ENCODE results near the gene GON4L. TPM values are rescaled to one million over a fixed set of nuclear protein-coding genes. Genes with fewer than 3 reads are reported as not detected.
"Not testable (repeated sequence)": the region's sequence is repeated elsewhere in the genome, so short reads cannot be mapped to it uniquely, and the experiment has no call there.

GON4L gene
- total RNA-seq, 2 experiments from 2014 or later = 71.0 to 91.9 TPM

DNA sequence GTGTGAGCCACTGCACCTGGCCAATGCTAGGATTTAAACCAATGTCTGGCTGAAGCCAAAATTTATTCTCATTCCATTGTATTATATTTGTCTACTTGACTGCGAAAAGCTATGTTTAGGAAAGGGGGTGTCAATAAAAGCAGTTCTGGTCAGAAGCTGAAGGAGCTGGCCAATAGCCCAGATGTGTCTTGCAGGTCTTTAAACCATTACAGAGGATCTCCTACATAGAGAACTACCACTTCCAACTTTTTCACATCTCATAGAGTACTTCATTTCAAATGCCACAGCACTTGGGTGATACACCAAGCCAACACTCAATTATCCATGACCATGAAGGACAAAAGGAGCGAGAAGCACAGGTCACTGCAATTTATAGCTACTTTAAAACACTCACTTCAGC, 4.9 kb upstream of the GON4L start:
- Mint-ChIP-seq H3K4me1 (peaks cover 40% of the 10 kb centered on the region), H3K4me3 (no peak overlapping the region), H3K36me3 (peaks cover 7% of the 10 kb centered on the region), H3K9me3 (ENCODE audit: low read depth) (no peaks in the 10 kb centered on the region), H3K27ac (no peak overlapping the region), H3K27me3 (no peaks in the 10 kb centered on the region)
- ATAC-seq = no peak
- CTCF ChIA-PET = interaction anchor here (1.2 to 1.3 kb wide), 2 partner anchors 41 to 128 kb away, joined by 3 to 4 read pairs; no protein-coding TSS in a partner anchor
- DNase-seq = no peak

DNA sequence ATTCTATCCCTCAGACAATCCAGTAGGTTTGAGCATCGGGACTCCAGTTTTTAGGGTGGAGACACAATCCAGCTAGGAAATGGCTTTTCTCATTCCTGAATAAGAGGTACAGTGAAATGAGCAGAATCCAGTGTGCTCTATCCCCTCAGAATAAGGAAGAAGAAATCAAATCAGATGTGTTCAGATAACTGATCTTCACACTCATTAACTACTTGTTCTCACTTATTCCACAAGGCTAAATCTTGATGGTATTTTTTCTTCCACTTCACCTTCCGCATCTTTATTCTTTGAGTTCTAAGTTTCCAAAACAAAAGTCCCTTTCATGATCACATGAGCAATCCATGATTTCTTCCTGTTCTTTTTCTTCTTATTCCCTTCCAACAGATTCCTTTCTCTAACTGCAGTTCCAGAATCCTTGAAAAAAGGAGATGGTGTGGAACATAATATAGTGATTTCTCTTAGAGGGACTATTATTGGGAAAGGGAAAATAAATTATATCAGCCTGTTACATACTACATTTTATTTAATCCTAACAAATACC, 4.0 kb upstream of the GON4L start:
- Mint-ChIP-seq H3K4me1 (peaks cover 45% of the 10 kb centered on the region), H3K36me3 (peaks cover 8% of the 10 kb centered on the region), H3K4me3 (peak overlapping the region; percentile 96), H3K9me3 (ENCODE audit: low read depth) (no peaks in the 10 kb centered on the region), H3K27ac (peak overlapping the region; percentile 92), H3K27me3 (no peaks in the 10 kb centered on the region)
- CTCF ChIA-PET = interaction anchor here (1.2 to 1.9 kb wide), 3 partner anchors 42 to 129 kb away, joined by 3 to 5 read pairs (median 4); no protein-coding TSS in a partner anchor
- DNase-seq (no peak), ATAC-seq (no peak)

DNA sequence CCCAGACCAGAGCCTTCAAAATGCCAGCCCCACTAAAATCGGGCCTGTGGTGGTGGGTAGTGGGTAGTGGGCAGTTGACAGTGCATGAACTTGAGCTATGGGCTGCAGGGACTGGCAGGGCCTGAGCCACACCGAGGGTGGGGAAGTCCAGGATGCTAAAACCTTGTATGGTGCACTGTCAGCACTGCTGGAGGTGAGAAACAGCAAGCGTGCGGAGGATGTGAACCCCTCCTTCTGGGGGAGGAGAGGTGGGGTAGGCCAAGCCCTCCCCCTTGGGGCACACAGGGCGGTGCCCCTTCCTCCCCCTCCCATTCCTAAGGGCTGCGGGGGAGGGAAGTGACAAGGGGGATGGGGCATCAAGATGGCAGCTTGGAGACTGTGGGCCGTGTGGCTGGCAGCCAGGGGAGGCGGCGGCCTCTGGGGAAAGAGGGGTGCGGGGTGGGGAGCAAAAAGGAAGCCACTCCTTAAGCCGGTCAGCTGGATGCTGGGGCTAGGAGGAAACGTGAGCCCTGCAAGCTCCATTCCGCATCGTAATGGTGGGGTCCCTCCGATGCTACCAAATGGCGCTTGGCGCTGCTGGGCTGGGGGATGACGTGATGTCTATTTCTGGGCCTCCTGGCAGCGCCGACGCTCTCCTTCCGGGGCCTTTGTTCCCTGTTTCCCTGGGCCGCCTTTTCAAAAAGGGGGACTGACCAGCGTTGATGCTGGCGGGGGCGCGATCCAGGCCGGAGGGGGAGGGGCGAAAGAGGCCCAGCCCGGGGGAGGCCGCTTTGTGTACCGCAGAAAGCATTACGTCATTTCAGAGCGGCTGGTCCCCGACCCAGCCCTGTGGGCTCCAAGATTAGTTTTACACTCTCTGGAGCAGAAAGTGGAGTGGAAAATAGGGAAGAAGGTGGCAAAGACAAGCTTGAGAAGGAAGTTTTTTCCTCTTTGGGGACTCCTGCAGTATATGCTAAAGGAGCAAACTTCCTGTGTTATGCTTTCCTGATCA, 3.2 kb upstream of the GON4L start:
- H3K9me3 Mint-ChIP-seq (ENCODE audit: low read depth) = no peaks in the 10 kb centered on the region
- CTCF ChIA-PET = interaction anchor here (0.6 to 1.9 kb wide), 6 partner anchors 78 to 609 kb away, joined by 3 to 5 read pairs (median 3); no protein-coding TSS in a partner anchor
- H3K36me3 Mint-ChIP-seq = peaks cover 9% of the 10 kb centered on the region
- DNase-seq = peak; percentile 86
- peak overlapping the region; percentile 92 for H3K27ac Mint-ChIP-seq
- peak overlapping the region; percentile 96 for H3K4me3 Mint-ChIP-seq
- H3K27me3 Mint-ChIP-seq = no peaks in the 10 kb centered on the region
- H3K4me1 Mint-ChIP-seq = peaks cover 51% of the 10 kb centered on the region
- peak; percentile 49 for ATAC-seq

DNA sequence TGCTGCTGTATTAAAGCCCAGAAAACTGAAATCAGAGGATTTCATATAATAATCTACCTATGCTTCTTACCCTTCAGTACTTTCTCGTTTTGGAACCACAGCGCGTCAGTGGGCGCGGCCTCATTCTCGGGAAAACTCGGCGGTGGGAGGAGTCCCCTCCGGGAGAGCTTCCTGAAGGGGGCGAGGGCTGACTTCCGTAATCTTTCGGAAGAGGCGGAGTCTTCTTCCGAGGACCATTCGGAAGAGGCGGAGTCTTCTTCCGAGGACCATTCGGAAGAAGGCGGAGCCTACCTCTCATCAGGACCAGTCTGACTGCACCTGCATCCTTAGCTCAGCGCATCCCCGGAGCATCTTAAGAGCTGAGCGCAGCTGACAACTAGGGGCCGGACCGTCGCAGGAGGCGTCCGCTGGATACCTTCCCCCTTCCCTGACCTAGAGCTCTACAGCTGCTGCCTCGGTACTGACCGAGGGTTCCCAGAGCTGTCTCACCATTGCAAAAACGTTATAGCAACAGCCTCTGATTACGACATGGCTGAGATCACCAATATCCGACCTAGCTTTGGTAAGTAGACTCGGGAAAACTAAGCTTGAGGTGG, 2.3 kb upstream of the GON4L start, which contains the start of gene SYT11:
Gene SYT11, plus strand, starts transcription at position 334 of the 596 bp plus-strand sequence. Its CDS starts 195 bp downstream, at position 529.
- H3K4me3 Mint-ChIP-seq = peak within 1 kb of the TSS; percentile 96
- no peaks in the 10 kb centered on the region for H3K27me3 Mint-ChIP-seq
- no peaks in the 10 kb centered on the region for H3K9me3 Mint-ChIP-seq (ENCODE audit: low read depth)
- peak within 1 kb of the TSS; percentile 92 for H3K27ac Mint-ChIP-seq
- H3K4me1 Mint-ChIP-seq = peaks cover 54% of the 10 kb centered on the region
- CTCF ChIA-PET = interaction anchor here (0.6 to 1.9 kb wide), 7 partner anchors 35 to 608 kb away, joined by 3 to 5 read pairs (median 3); no protein-coding TSS in a partner anchor
- peaks cover 12% of the 10 kb centered on the region for H3K36me3 Mint-ChIP-seq
- DNase-seq (peak; percentile 96), ATAC-seq (peak; percentile 78)

DNA sequence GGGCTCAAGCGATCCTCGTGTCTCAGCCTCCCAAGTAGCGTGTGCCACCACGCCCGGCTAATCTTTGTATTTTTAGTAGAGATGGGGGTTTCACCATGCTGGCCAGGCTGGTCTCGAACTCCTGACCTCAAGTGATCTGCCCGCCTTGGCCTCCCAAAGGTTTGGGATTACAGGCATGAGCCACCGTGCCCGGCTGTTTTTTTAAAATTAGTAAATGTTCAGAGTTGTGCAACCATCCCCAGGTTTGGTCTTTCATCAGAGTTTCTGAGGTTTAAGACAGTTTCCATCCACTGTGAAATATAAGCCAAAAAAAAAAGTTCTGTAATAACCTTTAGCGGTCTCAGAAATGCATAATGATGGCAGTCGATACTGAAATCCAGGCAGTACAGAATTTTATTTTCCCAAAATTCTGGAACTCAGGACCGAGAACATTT, 1.8 kb upstream of the GON4L start:
- H3K9me3 Mint-ChIP-seq (ENCODE audit: low read depth) = no peaks in the 10 kb centered on the region
- peak; percentile 2 for ATAC-seq
- H3K27ac Mint-ChIP-seq = peak overlapping the region; percentile 92
- DNase-seq = peak; percentile 46
- peaks cover 13% of the 10 kb centered on the region for H3K36me3 Mint-ChIP-seq
- H3K27me3 Mint-ChIP-seq = no peaks in the 10 kb centered on the region
- CTCF ChIA-PET = interaction anchor here (0.7 to 1.8 kb wide), 6 partner anchors 35 to 607 kb away, joined by 3 to 4 read pairs (median 3); no protein-coding TSS in a partner anchor
- peak overlapping the region; percentile 96 for H3K4me3 Mint-ChIP-seq
- H3K4me1 Mint-ChIP-seq = peaks cover 54% of the 10 kb centered on the region

DNA sequence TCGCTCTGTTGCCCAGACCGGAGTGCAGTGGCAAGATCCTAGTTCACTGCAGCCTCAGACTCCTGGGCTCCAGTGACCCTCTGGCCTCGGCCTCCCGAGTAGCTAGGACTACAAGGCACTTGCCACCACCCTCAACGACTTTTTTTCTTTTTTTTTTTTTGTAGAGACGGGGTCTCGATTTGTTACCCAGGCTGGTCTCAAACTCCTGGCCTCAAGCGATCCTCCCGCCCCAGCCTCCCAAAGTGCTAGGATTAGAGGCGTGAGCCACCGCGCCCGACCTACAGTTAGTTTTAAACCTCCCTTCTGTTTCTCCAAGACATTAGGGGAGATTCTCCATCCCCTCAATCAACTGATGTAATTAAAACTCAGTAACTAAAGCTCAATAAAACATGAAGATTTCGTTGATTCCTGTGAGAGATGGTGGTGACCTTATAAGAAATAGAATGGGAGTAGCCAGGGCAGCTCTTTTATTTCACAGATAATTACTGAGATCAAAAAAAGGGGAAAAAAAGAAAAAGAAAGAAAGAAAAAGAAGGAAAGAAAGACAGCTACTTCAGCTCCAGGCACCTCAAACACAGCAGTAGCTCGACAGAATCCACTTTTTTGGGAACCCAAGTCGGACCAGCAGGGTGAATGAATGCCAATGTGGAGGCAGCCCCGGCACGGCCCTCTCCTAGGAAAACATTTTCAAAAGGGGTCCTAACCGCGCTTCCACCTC, 598 bp downstream of the GON4L start:
- Mint-ChIP-seq H3K4me1 (peaks cover 66% of the 10 kb centered on the region), H3K27me3 (no peaks in the 10 kb centered on the region), H3K4me3 (peak overlapping the region; percentile 96), H3K27ac (peak overlapping the region; percentile 97), H3K9me3 (ENCODE audit: low read depth) (no peaks in the 10 kb centered on the region), H3K36me3 (peaks cover 27% of the 10 kb centered on the region)
- DNase-seq (no peak), ATAC-seq (no peak)
- CTCF ChIA-PET = interaction anchor here (1.2 to 1.4 kb wide), 3 partner anchors 12 to 77 kb away, joined by 3 to 5 read pairs (median 4); no protein-coding TSS in a partner anchor

DNA sequence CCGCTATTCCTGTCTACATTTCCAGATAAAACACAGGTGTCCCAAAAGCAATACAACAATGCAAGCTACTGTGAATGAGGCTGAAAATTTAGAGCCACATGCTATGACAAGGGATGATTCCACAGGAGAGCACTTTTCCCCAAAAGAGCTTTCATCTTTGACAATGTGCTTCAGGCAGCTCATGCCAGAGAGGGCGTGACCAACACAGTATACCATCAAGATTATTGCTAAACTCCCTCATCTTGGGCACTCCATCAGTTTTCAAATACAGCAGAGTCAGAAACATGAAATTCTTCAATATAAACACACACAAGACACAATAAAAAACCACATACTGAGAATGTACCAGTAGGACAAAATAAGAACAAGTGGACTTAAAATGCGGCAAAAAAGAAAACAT, 6.7 kb downstream of the GON4L start:
- peaks cover 56% of the 10 kb centered on the region for H3K36me3 Mint-ChIP-seq
- ATAC-seq = no peak
- no peak for DNase-seq
- peak overlapping the region; percentile 2 for H3K27ac Mint-ChIP-seq
- CTCF ChIA-PET = no interaction called here
- peaks cover 48% of the 10 kb centered on the region for H3K4me1 Mint-ChIP-seq
- no peak overlapping the region for H3K4me3 Mint-ChIP-seq
- H3K9me3 Mint-ChIP-seq (ENCODE audit: low read depth) = no peaks in the 10 kb centered on the region
- no peaks in the 10 kb centered on the region for H3K27me3 Mint-ChIP-seq

DNA sequence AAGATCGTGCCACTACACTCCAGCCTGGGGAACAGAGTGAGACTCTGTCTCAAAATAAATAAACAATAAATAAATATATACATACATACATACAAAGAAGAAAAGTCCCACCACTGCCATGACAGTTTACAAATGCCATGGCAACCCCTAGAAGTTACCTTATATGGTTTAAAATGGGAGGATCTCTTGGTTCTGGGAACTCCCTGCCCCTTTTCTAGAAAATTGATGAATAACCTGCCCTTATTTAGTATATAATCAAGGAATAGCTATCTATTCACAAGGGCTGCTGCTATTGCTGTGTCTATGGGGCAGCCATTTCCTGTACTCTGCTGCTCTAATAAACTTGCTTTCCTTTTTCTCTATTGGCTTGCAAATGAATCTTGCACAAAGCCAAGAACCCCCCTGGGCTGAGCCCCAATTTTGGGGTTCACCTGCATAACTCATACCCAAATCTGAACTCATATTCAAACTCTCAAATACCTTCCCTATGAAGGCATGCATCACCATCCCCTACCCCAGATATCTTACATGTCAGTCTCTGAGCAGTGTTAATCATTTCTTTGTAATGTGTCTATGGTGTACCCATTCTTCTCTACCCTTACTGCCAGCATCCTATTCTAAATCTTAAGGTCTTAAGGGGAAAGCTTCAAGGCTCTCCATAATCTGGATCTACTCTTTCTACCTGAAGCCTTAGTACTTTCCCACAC, 9.0 kb downstream of the GON4L start:
- Mint-ChIP-seq H3K4me1 (peaks cover 49% of the 10 kb centered on the region), H3K27ac (peak overlapping the region; percentile 83), H3K27me3 (no peaks in the 10 kb centered on the region), H3K9me3 (ENCODE audit: low read depth) (no peaks in the 10 kb centered on the region), H3K36me3 (peaks cover 63% of the 10 kb centered on the region), H3K4me3 (peak overlapping the region; percentile 30)
- peak; percentile 88 for ATAC-seq
- DNase-seq = no peak
- CTCF ChIA-PET = interaction anchor here (1.6 kb wide), 1 partner anchor 141 kb away, joined by 3 read pairs; no protein-coding TSS in a partner anchor

DNA sequence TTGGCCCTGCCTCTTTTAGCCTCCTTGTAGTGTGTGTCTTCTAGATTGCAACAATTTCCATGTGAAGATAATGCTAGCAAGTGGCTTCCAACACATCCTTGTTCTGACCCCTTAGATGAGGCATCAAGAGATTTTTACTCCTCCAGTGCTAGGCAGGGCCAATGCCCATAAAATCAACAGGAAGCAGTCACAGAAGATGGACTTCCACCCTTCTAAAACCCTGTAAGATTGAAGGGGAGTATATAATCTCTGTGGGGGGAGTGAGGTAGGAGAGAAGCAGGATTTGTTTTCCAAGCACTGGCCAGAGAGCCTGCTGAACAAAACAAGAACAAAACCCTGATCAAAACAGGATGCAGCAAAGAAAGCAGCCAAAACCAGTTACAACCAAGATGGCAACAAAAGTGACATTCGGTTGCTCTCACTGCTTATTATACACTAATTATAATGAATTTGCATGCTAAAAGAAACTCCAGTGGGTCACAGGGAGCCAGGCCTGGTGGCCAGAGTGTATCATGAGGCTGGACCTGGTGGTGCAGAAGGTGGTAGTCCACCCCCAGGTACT, 12.1 kb downstream of the GON4L start:
- CTCF ChIA-PET = interaction anchor here (1.3 kb wide), 1 partner anchor 12 kb away, joined by 4 read pairs; the partner anchor contains the start of gene GON4L
- ATAC-seq = no peak
- no peak overlapping the region for H3K4me3 Mint-ChIP-seq
- peaks cover 45% of the 10 kb centered on the region for H3K36me3 Mint-ChIP-seq
- no peaks in the 10 kb centered on the region for H3K27me3 Mint-ChIP-seq
- H3K9me3 Mint-ChIP-seq (ENCODE audit: low read depth) = no peaks in the 10 kb centered on the region
- no peak for DNase-seq
- peak overlapping the region; percentile 29 for H3K27ac Mint-ChIP-seq
- peaks cover 30% of the 10 kb centered on the region for H3K4me1 Mint-ChIP-seq

DNA sequence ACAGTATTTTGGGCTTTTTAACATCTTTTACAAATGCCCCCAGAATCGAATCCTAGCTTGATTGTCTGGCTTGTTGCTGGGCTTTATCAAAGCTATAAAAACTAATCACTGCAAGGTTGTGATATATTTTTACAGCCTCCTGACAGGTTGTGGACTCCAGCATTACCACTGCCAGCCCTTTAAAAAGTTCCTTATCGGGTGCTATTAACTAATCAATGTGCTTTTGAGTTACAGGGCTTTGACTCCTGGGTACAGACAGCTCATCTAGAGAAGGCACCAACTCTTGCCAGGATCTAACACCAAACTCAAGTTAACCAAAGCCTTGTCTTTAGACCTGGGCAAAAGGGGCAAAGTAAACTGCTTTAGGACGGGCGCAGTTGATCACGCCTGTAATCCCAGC, 16.6 kb downstream of the GON4L start:
- ATAC-seq = no peak
- Mint-ChIP-seq H3K4me1 (peaks cover 33% of the 10 kb centered on the region), H3K27ac (no peak overlapping the region), H3K4me3 (no peak overlapping the region), H3K9me3 (ENCODE audit: low read depth) (no peaks in the 10 kb centered on the region), H3K27me3 (no peaks in the 10 kb centered on the region), H3K36me3 (peaks cover 34% of the 10 kb centered on the region)
- CTCF ChIA-PET = interaction anchor here (1.0 kb wide), 1 partner anchor 749 kb away, joined by 3 read pairs; no protein-coding TSS in a partner anchor
- DNase-seq = no peak

DNA sequence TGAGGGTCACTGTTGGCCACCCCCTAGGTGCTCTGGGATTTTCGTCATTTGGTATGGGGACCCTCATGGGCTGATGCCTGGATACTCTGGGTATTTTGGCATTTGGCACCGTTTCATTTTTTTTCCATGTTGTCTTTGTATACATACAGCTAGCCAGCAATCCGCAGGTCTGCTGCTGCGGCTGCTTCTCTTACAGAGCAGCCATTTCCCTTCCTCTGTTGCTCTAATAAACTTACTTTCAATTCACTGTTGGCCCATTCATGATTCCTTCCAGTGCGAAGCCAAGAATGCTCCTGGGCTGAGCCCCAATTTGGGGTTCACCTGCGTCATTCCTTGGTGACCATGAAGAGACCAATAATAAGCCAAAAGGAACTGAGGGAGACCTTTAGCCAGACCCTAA, 21.5 kb downstream of the GON4L start:
- no peaks in the 10 kb centered on the region for H3K9me3 Mint-ChIP-seq (ENCODE audit: low read depth)
- H3K4me3 Mint-ChIP-seq = no peak overlapping the region
- DNase-seq (no peak), ATAC-seq (no peak)
- no peak overlapping the region for H3K27ac Mint-ChIP-seq
- peaks cover 26% of the 10 kb centered on the region for H3K36me3 Mint-ChIP-seq
- peaks cover 27% of the 10 kb centered on the region for H3K4me1 Mint-ChIP-seq
- CTCF ChIA-PET = no interaction called here
- H3K27me3 Mint-ChIP-seq = no peaks in the 10 kb centered on the region

DNA sequence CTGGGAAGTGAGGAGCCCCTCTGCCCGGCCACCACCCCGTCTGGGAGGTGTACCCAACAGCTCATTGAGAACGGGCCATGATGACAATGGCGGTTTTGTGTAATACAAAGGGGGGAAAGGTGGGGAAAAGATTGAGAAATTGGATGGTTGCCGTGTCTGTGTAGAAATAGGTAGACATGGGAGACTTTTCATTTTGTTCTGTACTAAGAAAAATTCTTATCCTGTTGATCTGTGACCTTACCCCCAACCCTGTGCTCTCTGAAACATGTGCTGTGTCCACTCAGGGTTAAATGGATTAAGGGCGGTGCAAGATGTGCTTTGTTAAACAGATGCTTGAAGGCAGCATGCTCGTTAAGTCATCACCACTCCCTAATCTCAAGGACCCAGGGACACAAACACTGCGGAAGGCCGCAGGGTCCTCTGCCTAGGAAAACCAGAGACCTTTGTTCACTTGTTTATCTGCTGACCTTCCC, 22.1 kb downstream of the GON4L start:
- H3K9me3 Mint-ChIP-seq (ENCODE audit: low read depth); H3K27me3 Mint-ChIP-seq; ATAC-seq; CTCF ChIA-PET; DNase-seq; H3K4me3 Mint-ChIP-seq; H3K27ac Mint-ChIP-seq: not testable (repeated sequence)
- Mint-ChIP-seq H3K4me1 (peaks cover 27% of the 10 kb centered on the region), H3K36me3 (peaks cover 26% of the 10 kb centered on the region)
